Measurements from ENCODE around the gene STXBP6.

- TF ChIP-seq CTCF (IDR thresholded peaks at IDR 0.05) (no peak), POLR2A (IDR thresholded peaks at IDR 0.05) (no peak)
Observed at GRCh38 chr14:24840204-24840893, 209.6 kb downstream of the STXBP6 start.
